ENCODE measurements around the gene CYRIA. TPM values are rescaled to one million over a fixed set of nuclear protein-coding genes. Genes with fewer than 3 reads are reported as not detected.

The CYRIA gene
- total RNA-seq, 1 experiment from 2014 or later: 0.35 TPM

DNA sequence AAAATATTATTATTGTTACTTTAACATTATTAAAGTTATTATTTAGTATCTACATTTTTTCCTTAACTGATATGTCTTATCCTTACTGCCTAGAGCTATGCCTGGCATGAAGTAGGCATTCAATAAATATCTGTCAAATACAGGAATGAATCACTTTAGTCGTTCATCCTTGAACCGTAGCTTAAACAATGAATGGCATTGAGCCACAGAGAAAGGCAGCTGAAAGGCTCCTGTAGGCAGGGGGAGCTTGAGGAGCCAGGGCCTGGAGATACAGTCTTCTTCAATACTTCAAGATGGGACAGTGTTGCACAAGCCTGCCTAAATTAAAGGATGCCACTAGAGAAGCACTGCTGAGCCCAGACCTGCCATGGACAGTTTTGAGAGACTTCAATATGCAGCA lies 22.5 kb downstream of the CYRIA start:
- no peak for DNase-seq (ENCODE audit: unreplicated experiment)
- POLR2A ChIA-PET: no interaction called here
- intact Hi-C loops (cut with micrococcal nuclease): no loop called here

DNA sequence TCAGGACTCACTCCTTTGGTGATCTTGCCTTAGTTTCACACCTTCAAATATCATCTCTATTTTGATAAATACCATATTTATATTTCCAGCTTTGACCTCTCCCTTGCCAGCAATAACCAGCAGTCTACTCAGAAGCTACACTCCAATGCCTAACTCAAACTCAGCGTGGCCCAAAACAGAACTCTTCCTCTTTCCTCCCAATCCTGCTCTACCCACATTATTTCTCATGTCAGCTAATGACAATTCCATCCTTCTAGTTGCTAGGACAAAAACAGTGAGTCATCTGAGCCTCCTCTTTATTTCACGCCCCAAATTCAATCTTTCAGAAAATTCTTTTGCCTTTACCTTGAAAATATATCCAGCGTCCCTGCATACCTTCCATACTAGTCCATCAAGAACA lies 23.5 kb downstream of the CYRIA start:
- no peak for DNase-seq (ENCODE audit: unreplicated experiment)
- Mint-ChIP-seq H3K4me1 (ENCODE audit: insufficient read depth, unreplicated experiment) (no peaks in the 10 kb centered on the region), H3K9me3 (ENCODE audit: unreplicated experiment) (no peaks in the 10 kb centered on the region), H3K27ac (ENCODE audit: low read depth, unreplicated experiment) (no peak overlapping the region), H3K36me3 (ENCODE audit: insufficient read depth, unreplicated experiment) (no peaks in the 10 kb centered on the region), H3K27me3 (ENCODE audit: insufficient read depth, unreplicated experiment) (no peaks in the 10 kb centered on the region), H3K4me3 (ENCODE audit: unreplicated experiment) (no peak overlapping the region)
- no TSS peak for BruUV-seq (replicated peaks)
- intact Hi-C loops (cut with micrococcal nuclease): no loop called here
- ChIA-PET POLR2A (interaction anchor here (1.3 kb wide), 1 partner anchor 10 kb away, joined by 4 read pairs; no protein-coding TSS in a partner anchor), CTCF (interaction anchor here (1.4 kb wide), 1 partner anchor 114 kb away, joined by 4 read pairs; no protein-coding TSS in a partner anchor)
- TF ChIP-seq, protein P1, sequence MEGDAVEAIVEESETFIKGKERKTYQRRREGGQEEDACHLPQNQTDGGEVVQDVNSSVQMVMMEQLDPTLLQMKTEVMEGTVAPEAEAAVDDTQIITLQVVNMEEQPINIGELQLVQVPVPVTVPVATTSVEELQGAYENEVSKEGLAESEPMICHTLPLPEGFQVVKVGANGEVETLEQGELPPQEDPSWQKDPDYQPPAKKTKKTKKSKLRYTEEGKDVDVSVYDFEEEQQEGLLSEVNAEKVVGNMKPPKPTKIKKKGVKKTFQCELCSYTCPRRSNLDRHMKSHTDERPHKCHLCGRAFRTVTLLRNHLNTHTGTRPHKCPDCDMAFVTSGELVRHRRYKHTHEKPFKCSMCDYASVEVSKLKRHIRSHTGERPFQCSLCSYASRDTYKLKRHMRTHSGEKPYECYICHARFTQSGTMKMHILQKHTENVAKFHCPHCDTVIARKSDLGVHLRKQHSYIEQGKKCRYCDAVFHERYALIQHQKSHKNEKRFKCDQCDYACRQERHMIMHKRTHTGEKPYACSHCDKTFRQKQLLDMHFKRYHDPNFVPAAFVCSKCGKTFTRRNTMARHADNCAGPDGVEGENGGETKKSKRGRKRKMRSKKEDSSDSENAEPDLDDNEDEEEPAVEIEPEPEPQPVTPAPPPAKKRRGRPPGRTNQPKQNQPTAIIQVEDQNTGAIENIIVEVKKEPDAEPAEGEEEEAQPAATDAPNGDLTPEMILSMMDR (IDR thresholded peaks at IDR 0.05; ENCODE audit: unreplicated experiment): no peak

More for the DNA sequence above, 22.5 kb downstream of the CYRIA start:
- TF ChIP-seq, protein P1 (IDR thresholded peaks at IDR 0.05; ENCODE audit: unreplicated experiment): no peak
- no peaks in the 10 kb centered on the region for H3K36me3 Mint-ChIP-seq (ENCODE audit: insufficient read depth, unreplicated experiment)
- no peaks in the 10 kb centered on the region for H3K4me1 Mint-ChIP-seq (ENCODE audit: insufficient read depth, unreplicated experiment)
- H3K27ac Mint-ChIP-seq (ENCODE audit: low read depth, unreplicated experiment): no peak overlapping the region
- H3K27me3 Mint-ChIP-seq (ENCODE audit: insufficient read depth, unreplicated experiment): no peaks in the 10 kb centered on the region
- no peak overlapping the region for H3K4me3 Mint-ChIP-seq (ENCODE audit: unreplicated experiment)
- CTCF ChIA-PET: interaction anchor here (1.4 kb wide), 1 partner anchor 113 kb away, joined by 4 read pairs; no protein-coding TSS in a partner anchor
- no TSS peak for BruUV-seq (replicated peaks)
- H3K9me3 Mint-ChIP-seq (ENCODE audit: unreplicated experiment): no peaks in the 10 kb centered on the region

DNA sequence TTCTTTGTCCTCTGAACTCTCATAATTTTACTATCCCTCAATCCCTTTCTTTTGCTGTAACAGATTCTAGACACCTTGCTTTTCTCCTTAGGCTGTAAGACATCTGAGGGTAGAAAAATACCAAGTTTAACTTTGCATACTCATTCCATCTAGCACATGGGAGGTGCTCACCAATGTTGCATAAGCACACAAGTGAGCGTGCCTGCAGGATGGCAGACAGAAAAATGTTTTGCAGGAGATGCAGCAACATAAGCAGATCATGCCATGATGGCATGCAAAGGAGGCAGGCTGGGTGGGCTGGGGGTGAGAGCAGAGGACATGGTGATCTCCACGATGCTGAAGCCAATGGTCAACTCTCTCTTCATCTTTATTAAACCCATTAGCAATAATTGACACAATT lies 24.1 kb downstream of the CYRIA start:
- ChIA-PET CTCF (no interaction called here), POLR2A (interaction anchor here (1.3 kb wide), 1 partner anchor 11 kb away, joined by 4 read pairs; no protein-coding TSS in a partner anchor)
- no peak for DNase-seq (ENCODE audit: unreplicated experiment)
- Mint-ChIP-seq H3K4me3 (ENCODE audit: unreplicated experiment) (no peak overlapping the region), H3K36me3 (ENCODE audit: insufficient read depth, unreplicated experiment) (no peaks in the 10 kb centered on the region), H3K27ac (ENCODE audit: low read depth, unreplicated experiment) (no peak overlapping the region), H3K4me1 (ENCODE audit: insufficient read depth, unreplicated experiment) (peaks cover 1% of the 10 kb centered on the region), H3K27me3 (ENCODE audit: insufficient read depth, unreplicated experiment) (no peaks in the 10 kb centered on the region), H3K9me3 (ENCODE audit: unreplicated experiment) (no peaks in the 10 kb centered on the region)
- BruUV-seq (replicated peaks): no TSS peak
- TF ChIP-seq, protein P1 (IDR thresholded peaks at IDR 0.05; ENCODE audit: unreplicated experiment): no peak
- intact Hi-C loops (cut with micrococcal nuclease): no loop called here

DNA sequence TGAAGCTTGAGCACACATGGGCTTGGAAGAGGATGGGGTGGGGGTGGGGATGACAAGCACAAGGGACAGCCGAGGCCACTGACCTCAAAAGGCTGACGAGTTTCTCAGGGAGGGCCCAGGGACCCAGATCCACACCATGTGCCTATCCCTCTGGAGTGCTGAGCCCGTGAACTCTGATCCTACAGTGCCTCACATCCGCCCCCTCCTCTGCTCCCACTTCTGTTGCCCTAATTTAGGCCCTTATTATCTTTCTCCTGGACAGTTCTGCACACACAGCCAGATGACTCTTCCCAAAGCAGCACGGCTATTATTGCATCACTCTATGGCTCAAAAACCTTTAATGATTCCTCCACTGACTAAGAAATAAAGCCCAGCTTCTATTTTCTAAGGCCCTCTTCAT lies 24.8 kb downstream of the CYRIA start:
- H3K9me3 Mint-ChIP-seq (ENCODE audit: unreplicated experiment): no peaks in the 10 kb centered on the region
- H3K27me3 Mint-ChIP-seq (ENCODE audit: insufficient read depth, unreplicated experiment): no peaks in the 10 kb centered on the region
- no peaks in the 10 kb centered on the region for H3K36me3 Mint-ChIP-seq (ENCODE audit: insufficient read depth, unreplicated experiment)
- intact Hi-C loops (cut with micrococcal nuclease): no loop called here
- H3K4me1 Mint-ChIP-seq (ENCODE audit: insufficient read depth, unreplicated experiment): peaks cover 8% of the 10 kb centered on the region
- no peak overlapping the region for H3K4me3 Mint-ChIP-seq (ENCODE audit: unreplicated experiment)
- POLR2A ChIA-PET: no interaction called here
- H3K27ac Mint-ChIP-seq (ENCODE audit: low read depth, unreplicated experiment): no peak overlapping the region
- TF ChIP-seq, protein P1 (IDR thresholded peaks at IDR 0.05; ENCODE audit: unreplicated experiment): no peak
- no peak for DNase-seq (ENCODE audit: unreplicated experiment)
- BruUV-seq (replicated peaks): no TSS peak
- CTCF ChIA-PET: no interaction called here
